Measurements from ENCODE around the gene RNU1-2.
"Not testable (repeated sequence)": the region's sequence is repeated elsewhere in the genome, so short reads cannot be mapped to it uniquely, and the experiment has no call there.

RNU1-2 gene

GRCh38 chr1:16907870-16908758 lies 12.3 kb downstream of the RNU1-2 start:
- no peak for DNase-seq (ENCODE audit: low read depth in 2 of 2, low spot score in 1 of 2)

- not testable (repeated sequence) for DNase-seq (ENCODE audit: low read depth in 2 of 2, low spot score in 1 of 2)
Observed at GRCh38 chr1:16911851-16912721, 16.3 kb downstream of the RNU1-2 start.

- not testable (repeated sequence) for DNase-seq (ENCODE audit: low read depth in 2 of 2, low spot score in 1 of 2)
Observed at GRCh38 chr1:16912742-16913141, 17.0 kb downstream of the RNU1-2 start.

GRCh38 chr1:16913181-16913832 lies 17.5 kb downstream of the RNU1-2 start:
- no peak for DNase-seq (ENCODE audit: low read depth in 2 of 2, low spot score in 1 of 2)

- DNase-seq (ENCODE audit: low read depth in 2 of 2, low spot score in 1 of 2): peak; percentile 85 to 91
Observed at GRCh38 chr1:16913833-16914662, 18.3 kb downstream of the RNU1-2 start.

GRCh38 chr1:16914928-16915626 lies 19.3 kb downstream of the RNU1-2 start:
- not testable (repeated sequence) for DNase-seq (ENCODE audit: low read depth in 2 of 2, low spot score in 1 of 2)

GRCh38 chr1:16915627-16915973 lies 19.8 kb downstream of the RNU1-2 start:
- no peak for DNase-seq (ENCODE audit: low read depth in 2 of 2, low spot score in 1 of 2)

- DNase-seq (ENCODE audit: low read depth in 2 of 2, low spot score in 1 of 2): not testable (repeated sequence)
Observed at GRCh38 chr1:16916036-16916880, 20.5 kb downstream of the RNU1-2 start.

GRCh38 chr1:16918371-16918770 lies 22.6 kb downstream of the RNU1-2 start:
- no peak for DNase-seq (ENCODE audit: low read depth in 2 of 2, low spot score in 1 of 2)

GRCh38 chr1:16918936-16919665 lies 23.3 kb downstream of the RNU1-2 start:
- DNase-seq (ENCODE audit: low read depth in 2 of 2, low spot score in 1 of 2): not testable (repeated sequence)

- no peak for DNase-seq (ENCODE audit: low read depth in 2 of 2, low spot score in 1 of 2)
Observed at GRCh38 chr1:16920951-16921350, 25.2 kb downstream of the RNU1-2 start.

- peak in 1 of 2 donors; percentile 16 for DNase-seq (ENCODE audit: low read depth in 2 of 2, low spot score in 1 of 2)
Observed at GRCh38 chr1:16921391-16922185, 25.8 kb downstream of the RNU1-2 start, which contains the start of gene CROCC. Gene CROCC (plus strand): TSS chr1:16921931. CDS start chr1:16922019, 88 bp downstream.

GRCh38 chr1:16922466-16922865 lies 26.7 kb downstream of the RNU1-2 start:
- no peak for DNase-seq (ENCODE audit: low read depth in 2 of 2, low spot score in 1 of 2)

GRCh38 chr1:16922885-16923431 lies 27.2 kb downstream of the RNU1-2 start:
- DNase-seq (ENCODE audit: low read depth in 2 of 2, low spot score in 1 of 2): no peak

GRCh38 chr1:16924216-16924918 lies 28.6 kb downstream of the RNU1-2 start:
- no peak for DNase-seq (ENCODE audit: low read depth in 2 of 2, low spot score in 1 of 2)

GRCh38 chr1:16924919-16925477 lies 29.2 kb downstream of the RNU1-2 start:
- no peak for DNase-seq (ENCODE audit: low read depth in 2 of 2, low spot score in 1 of 2)
